GM10266 (cell line): Measurements from ENCODE around the gene COMMD1.

ENCODE experiments used
- DNase-seq: peaks from one replicate; pipeline ENCODE4 v3.0.0; 2012; ENCODE audit errors: extremely low spot score
- TF ChIP-seq, protein P1 (sequence below): IDR thresholded peaks from 2 replicates; pipeline ENCODE4 v1.5.1; 2012; ENCODE audit warnings: mild to moderate bottlenecking, low read depth; ENCODE audit not compliant: control insufficient read depth, insufficient read depth; ENCODE audit errors: missing control alignments

Gene COMMD1

GRCh38 chr2:62042944-62043343 is 137.5 kb downstream of the COMMD1 start:
- TF ChIP-seq, protein P1, sequence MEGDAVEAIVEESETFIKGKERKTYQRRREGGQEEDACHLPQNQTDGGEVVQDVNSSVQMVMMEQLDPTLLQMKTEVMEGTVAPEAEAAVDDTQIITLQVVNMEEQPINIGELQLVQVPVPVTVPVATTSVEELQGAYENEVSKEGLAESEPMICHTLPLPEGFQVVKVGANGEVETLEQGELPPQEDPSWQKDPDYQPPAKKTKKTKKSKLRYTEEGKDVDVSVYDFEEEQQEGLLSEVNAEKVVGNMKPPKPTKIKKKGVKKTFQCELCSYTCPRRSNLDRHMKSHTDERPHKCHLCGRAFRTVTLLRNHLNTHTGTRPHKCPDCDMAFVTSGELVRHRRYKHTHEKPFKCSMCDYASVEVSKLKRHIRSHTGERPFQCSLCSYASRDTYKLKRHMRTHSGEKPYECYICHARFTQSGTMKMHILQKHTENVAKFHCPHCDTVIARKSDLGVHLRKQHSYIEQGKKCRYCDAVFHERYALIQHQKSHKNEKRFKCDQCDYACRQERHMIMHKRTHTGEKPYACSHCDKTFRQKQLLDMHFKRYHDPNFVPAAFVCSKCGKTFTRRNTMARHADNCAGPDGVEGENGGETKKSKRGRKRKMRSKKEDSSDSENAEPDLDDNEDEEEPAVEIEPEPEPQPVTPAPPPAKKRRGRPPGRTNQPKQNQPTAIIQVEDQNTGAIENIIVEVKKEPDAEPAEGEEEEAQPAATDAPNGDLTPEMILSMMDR = no peak
- DNase-seq = no peak

DNA sequence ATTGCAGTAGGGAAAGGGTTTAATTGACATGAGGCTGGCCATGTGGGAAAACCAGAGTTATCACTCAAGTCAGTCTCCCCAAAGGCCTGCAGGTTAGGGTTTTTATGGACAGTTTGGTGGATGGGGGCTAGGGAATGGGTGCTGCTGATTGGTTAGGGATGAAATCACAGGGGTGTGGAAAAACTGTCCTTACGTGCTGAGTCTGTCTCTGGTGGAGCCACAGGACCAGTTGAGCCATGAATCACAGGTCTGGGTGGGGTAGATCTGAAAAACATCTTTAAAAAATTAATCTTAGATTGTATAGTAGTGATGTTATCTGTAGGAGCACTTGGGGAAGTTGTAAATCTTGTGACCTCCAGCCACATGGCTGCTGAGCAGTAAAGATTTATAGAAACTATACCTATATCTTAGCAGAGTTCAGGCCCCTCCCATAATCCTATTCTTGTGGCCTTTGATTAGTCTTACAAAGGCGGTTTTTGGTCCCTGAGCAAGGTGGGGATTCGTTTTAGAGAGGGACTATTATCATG is 139.6 kb downstream of the COMMD1 start:
- TF ChIP-seq, protein P1 = no peak
- DNase-seq = no peak

DNA sequence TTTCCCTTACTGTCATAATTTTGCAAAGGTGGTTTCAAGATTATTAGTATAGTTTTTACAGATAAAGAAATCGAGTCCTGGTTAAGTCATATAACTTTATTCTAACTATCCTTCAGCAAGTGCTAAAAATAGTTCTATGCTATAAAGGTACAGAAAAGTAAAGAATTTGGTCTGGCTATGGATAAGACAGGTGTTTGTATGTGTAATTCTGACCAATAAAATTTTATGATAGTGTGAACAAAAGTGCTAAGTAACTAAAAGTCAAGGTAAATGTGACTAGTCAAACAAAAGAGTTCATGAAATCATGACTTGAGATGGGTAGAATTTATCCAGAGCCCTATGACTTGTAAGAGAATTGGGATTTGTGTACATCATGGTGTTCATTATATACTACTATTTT is 140.7 kb downstream of the COMMD1 start:
- DNase-seq = no peak
- TF ChIP-seq, protein P1 = no peak

- no peak for DNase-seq
- TF ChIP-seq, protein P1 = no peak
Observed at GRCh38 chr2:62050456-62051045, 145.1 kb downstream of the COMMD1 start.

DNA sequence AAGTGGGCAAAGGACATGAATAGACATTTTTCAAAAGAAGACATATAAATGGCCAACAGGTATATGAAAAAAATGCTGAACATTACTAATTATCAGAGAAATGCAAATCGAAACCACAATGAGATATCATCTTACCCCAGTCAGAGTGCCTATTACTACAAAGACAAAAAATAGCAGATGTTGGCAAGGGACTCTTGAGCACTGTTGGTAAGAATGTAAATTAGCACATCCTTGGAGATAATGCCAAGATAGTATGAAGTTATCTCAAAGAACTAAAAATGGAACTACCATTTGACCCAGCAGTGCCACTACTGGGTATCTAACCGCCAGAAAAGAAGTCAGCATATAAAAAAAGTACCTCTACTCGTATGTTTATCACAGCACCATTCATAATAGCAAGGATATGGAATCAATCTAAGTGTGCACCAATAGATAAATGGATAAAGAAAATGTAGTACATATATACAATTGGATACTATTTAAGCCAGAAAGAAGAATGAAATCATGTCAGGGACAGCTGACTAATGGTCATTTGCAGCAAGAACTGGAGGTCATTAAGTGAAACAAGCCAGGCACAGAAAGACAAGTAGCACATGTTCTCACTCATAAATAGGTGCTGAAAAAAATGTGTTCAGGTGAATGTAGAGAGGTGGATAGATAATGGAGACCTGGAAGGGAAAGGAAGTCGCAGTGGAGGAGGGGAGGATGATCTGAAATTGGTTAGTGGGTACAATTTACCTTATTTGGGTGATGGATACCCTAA is 148.7 kb downstream of the COMMD1 start:
- no peak for DNase-seq
- TF ChIP-seq, protein P1 = no peak

- TF ChIP-seq, protein P1 = no peak
Observed at GRCh38 chr2:62054916-62055450, 149.5 kb downstream of the COMMD1 start.

More at GRCh38 chr2:62054916-62055450, 149.5 kb downstream of the COMMD1 start:
- DNase-seq = no peak
